PC-9 (cell line): Measurements from ENCODE around the gene ABCD2. TPM values are rescaled to one million over a fixed set of nuclear protein-coding genes. Genes with fewer than 3 reads are reported as not detected.
"Not testable (repeated sequence)": the region's sequence is repeated elsewhere in the genome, so short reads cannot be mapped to it uniquely, and the experiment has no call there.

Source experiments
- BruUV-seq: library from RNA; stranded (reverse); fragments of 400-500 nt; replicated peaks from 2 replicates; lab custom pipeline; 2021; lab: Mats Ljungman, UMichigan
- CTCF ChIA-PET: fragments of 300-600 bp; sonication (Branson Sonifier 250); formaldehyde crosslinking; loops from one replicate; lab custom pipeline; 2022; ENCODE audit warnings: antibody characterized with exemption; lab: Charles Lee
- POLR2A ChIA-PET: fragments of 300-600 bp; sonication (Branson Sonifier 250); formaldehyde crosslinking; loops from one replicate; lab custom pipeline; 2022; ENCODE audit warnings: antibody characterized with exemption; ENCODE audit not compliant: unreplicated experiment; lab: Charles Lee
- DNase-seq, 2 experiments: peaks; one replicate each; pipeline versions ENCODE4 v3.0.0 to v3.0.0-alpha.2; 2015 to 2022; ENCODE audit warnings: mixed read lengths in 1 of 2
- H2AFZ ChIP-seq: fragments of 200-600 bp; sonication (generic); 2 replicates; pipeline ENCODE4 v1.8.1; 2017; ENCODE audit warnings: antibody characterized with exemption
- H3F3A ChIP-seq: fragments of 200-600 bp; sonication (generic); 2 replicates; pipeline ENCODE4 v1.8.1; 2017; ENCODE audit warnings: antibody characterized with exemption, mild to moderate bottlenecking, low read depth; ENCODE audit not compliant: insufficient read depth
- H3K27ac ChIP-seq: fragments of 200-600 bp; sonication (generic); 2 replicates; pipeline ENCODE4 v1.6.1; 2016; ENCODE audit warnings: mixed run types
- H3K27me3 ChIP-seq: fragments of 200-600 bp; sonication (generic); 2 replicates; pipeline ENCODE4 v1.6.1; 2016; ENCODE audit warnings: low read depth, mixed run types; ENCODE audit not compliant: insufficient read depth
- H3K36me3 ChIP-seq: fragments of 200-600 bp; sonication (generic); 2 replicates; pipeline ENCODE4 v1.6.1; 2016; ENCODE audit warnings: low read depth, mixed run types
- H3K4me1 ChIP-seq: fragments of 200-600 bp; sonication (generic); replicated peaks from 2 replicates; pipeline ENCODE4 v1.6.1; 2016; ENCODE audit warnings: mixed run types; ENCODE audit not compliant: insufficient read depth
- H3K4me2 ChIP-seq: fragments of 200-600 bp; sonication (generic); 2 replicates; pipeline ENCODE4 v1.6.1; 2017; ENCODE audit warnings: mixed run types
- H3K4me3 ChIP-seq: fragments of 200-600 bp; sonication (generic); 2 replicates; pipeline ENCODE4 v1.6.1; 2016; ENCODE audit warnings: mixed run types
- H3K79me2 ChIP-seq: fragments of 200-600 bp; sonication (generic); 2 replicates; pipeline ENCODE4 v1.6.1; 2017; ENCODE audit warnings: low read depth, mixed run types
- H3K9me2 ChIP-seq: fragments of 200-600 bp; sonication (generic); 2 replicates; pipeline ENCODE4 v1.8.1; 2017; ENCODE audit warnings: mild to moderate bottlenecking; ENCODE audit not compliant: insufficient read depth
- H3K9me3 ChIP-seq: fragments of 200-600 bp; sonication (generic); 2 replicates; pipeline ENCODE4 v1.8.1; 2016; ENCODE audit warnings: low read depth; ENCODE audit not compliant: insufficient read depth
- H4K20me1 ChIP-seq: fragments of 200-600 bp; sonication (generic); 2 replicates; pipeline ENCODE4 v1.8.1; 2017; ENCODE audit not compliant: insufficient read depth
- EZH2 ChIP-seq: fragments of 200-600 bp; sonication (generic); IDR thresholded peaks from 2 replicates; pipeline ENCODE4 v1.8.0; 2017; ENCODE audit warnings: antibody characterized with exemption, low read depth
- intact Hi-C: fragments of 100-400 bp; cut with micrococcal nuclease; formaldehyde crosslinking; loops from one replicate; pipeline ENCODE4 v1.10.0; 2022; ENCODE audit not compliant: unreplicated experiment
- total RNA-seq: library from RNA; stranded (reverse); gene quantifications from 2 replicates; pipeline ENCODE4 v1.2.3, GENCODE V29; 2021
- TF ChIP-seq, protein P1 (sequence below): fragments of 200-600 bp; sonication (generic); conservative IDR thresholded peaks from 2 replicates; pipeline ENCODE4 v1.6.1; 2017; ENCODE audit warnings: mixed run types, antibody characterized with exemption, mild to moderate bottlenecking, moderate library complexity

ABCD2 gene
- total RNA-seq, 1 experiment from 2014 or later = not detected

DNA sequence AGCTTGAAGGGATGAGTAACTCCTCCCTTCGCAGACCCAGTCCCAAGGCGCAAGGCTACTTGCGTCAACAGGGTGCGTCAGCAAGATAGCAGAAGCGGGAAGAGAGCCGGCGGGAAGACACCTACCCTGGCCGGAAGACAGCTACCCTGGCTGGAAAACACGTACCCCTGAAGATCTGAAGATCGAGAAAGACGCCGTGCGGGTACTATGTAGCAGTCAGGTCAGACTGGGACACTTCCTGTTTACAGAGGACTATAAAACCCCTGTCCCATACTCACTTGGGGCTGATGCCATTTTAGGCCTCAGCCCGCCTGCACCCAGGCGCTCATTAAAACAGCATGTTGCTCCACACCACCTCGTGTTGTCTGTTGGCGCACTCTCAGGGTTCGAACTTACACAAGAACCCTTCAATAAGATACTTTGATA lies 80.9 kb downstream of the ABCD2 start:
- ChIA-PET POLR2A (no interaction called here), CTCF (no interaction called here)
- H3K4me3 ChIP-seq = no peak overlapping the region
- intact Hi-C loops = loop anchor here (10.0 kb wide), 1 partner anchor 156 kb away; no protein-coding TSS in a partner anchor
- no TSS peak for BruUV-seq
- no peak overlapping the region for H3K27ac ChIP-seq
- H4K20me1 ChIP-seq = no peaks in the 10 kb centered on the region
- no peaks in the 10 kb centered on the region for H3K36me3 ChIP-seq
- no peak overlapping the region for H2AFZ ChIP-seq
- no peaks in the 10 kb centered on the region for H3K4me1 ChIP-seq
- no peak for DNase-seq
- no peaks in the 10 kb centered on the region for H3F3A ChIP-seq
- no peaks in the 10 kb centered on the region for H3K9me3 ChIP-seq
- no peaks in the 10 kb centered on the region for H3K27me3 ChIP-seq
- H3K4me2 ChIP-seq = no peak overlapping the region
- H3K79me2 ChIP-seq = no peaks in the 10 kb centered on the region
- no peaks in the 10 kb centered on the region for H3K9me2 ChIP-seq
- TF ChIP-seq, protein P1, sequence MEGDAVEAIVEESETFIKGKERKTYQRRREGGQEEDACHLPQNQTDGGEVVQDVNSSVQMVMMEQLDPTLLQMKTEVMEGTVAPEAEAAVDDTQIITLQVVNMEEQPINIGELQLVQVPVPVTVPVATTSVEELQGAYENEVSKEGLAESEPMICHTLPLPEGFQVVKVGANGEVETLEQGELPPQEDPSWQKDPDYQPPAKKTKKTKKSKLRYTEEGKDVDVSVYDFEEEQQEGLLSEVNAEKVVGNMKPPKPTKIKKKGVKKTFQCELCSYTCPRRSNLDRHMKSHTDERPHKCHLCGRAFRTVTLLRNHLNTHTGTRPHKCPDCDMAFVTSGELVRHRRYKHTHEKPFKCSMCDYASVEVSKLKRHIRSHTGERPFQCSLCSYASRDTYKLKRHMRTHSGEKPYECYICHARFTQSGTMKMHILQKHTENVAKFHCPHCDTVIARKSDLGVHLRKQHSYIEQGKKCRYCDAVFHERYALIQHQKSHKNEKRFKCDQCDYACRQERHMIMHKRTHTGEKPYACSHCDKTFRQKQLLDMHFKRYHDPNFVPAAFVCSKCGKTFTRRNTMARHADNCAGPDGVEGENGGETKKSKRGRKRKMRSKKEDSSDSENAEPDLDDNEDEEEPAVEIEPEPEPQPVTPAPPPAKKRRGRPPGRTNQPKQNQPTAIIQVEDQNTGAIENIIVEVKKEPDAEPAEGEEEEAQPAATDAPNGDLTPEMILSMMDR = no peak

DNA sequence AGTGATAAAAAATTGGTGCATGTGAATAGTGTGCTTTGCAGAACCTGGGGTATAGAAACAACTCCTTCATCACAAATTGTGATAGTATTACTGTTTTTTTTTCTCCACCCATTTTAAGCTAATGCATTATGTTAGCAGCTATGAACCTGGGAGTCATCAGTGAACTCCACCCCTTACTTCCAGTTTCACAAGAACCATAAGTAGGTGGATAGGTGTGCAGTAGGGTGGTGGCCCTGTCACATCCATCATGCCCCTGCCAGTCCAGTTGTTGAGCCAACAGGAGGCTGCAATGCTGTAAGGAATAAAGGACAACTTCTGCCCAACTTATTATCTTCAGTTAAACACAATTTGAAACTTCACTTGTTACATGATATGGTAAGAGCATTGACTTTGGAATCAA lies 85.7 kb downstream of the ABCD2 start:
- H3K4me1 ChIP-seq = no peaks in the 10 kb centered on the region
- no peak for DNase-seq
- CTCF ChIA-PET = no interaction called here
- no peak overlapping the region for H3K27ac ChIP-seq
- H3K4me2 ChIP-seq = no peak overlapping the region
- H3K36me3 ChIP-seq = no peaks in the 10 kb centered on the region
- H3F3A ChIP-seq = no peaks in the 10 kb centered on the region
- BruUV-seq = no TSS peak
- H3K4me3 ChIP-seq = no peak overlapping the region
- intact Hi-C loops = loop anchor here (10.0 kb wide), 1 partner anchor 161 kb away; no protein-coding TSS in a partner anchor
- no peak overlapping the region for H2AFZ ChIP-seq
- POLR2A ChIA-PET = interaction anchor here (0.6 kb wide), 1 partner anchor 91 kb away, joined by 4 read pairs; no protein-coding TSS in a partner anchor
- no peaks in the 10 kb centered on the region for H3K27me3 ChIP-seq
- H3K79me2 ChIP-seq = no peaks in the 10 kb centered on the region
- TF ChIP-seq, protein P1 = no peak
- TF ChIP-seq EZH2 = no peak
- no peaks in the 10 kb centered on the region for H4K20me1 ChIP-seq
- H3K9me2 ChIP-seq = no peaks in the 10 kb centered on the region
- no peaks in the 10 kb centered on the region for H3K9me3 ChIP-seq

DNA sequence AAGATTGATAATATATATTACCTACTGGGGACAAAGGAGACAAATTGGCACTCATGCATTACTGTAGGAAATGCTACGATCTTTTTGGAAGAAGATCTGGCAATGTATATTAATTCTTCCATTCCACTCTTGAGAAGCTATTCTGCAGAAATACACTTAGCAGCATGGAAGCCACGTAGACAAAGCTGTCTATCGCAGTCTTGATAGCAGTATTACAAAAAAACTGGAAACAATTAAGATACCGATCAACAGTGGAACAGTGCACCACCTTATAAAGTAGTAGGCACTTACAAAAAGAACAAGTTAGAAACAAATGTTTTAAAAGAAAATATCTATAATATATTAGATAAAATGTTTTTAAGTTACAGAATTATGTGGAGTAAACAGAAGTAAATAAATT lies 87.2 kb downstream of the ABCD2 start:
- no TSS peak for BruUV-seq

DNA sequence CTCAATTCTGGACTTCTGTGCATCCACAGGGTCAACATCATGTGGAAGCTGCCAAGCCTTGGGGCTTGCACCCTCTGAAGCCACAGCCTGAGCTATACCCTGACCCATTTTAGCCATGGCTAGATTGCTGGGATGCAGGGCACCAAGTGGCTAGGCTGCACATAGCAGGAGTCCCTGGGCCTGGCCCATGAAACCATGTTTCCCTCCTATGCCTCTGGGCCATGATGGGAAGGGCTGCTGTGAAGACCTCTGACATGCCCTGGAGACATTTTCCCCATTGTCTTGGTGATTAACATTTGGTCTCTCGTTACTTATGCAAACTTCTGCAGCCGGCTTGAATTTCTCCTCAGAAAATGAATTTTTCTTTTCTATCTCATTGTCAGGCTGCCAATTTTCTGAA lies 92.6 kb downstream of the ABCD2 start:
- no peak for DNase-seq
- no peaks in the 10 kb centered on the region for H3K9me2 ChIP-seq
- H4K20me1 ChIP-seq = no peaks in the 10 kb centered on the region
- no peaks in the 10 kb centered on the region for H3K27me3 ChIP-seq
- CTCF ChIA-PET = no interaction called here
- H3K4me2 ChIP-seq = no peak overlapping the region
- BruUV-seq = no TSS peak
- H3K4me3 ChIP-seq = no peak overlapping the region
- no peaks in the 10 kb centered on the region for H3F3A ChIP-seq
- H3K27ac ChIP-seq = no peak overlapping the region
- no peak overlapping the region for H2AFZ ChIP-seq
- H3K79me2 ChIP-seq = no peaks in the 10 kb centered on the region
- H3K36me3 ChIP-seq = no peaks in the 10 kb centered on the region
- intact Hi-C loops = no loop called here
- POLR2A ChIA-PET = no interaction called here
- H3K9me3 ChIP-seq = no peaks in the 10 kb centered on the region
- no peaks in the 10 kb centered on the region for H3K4me1 ChIP-seq
- TF ChIP-seq EZH2 = no peak
- TF ChIP-seq, protein P1 = no peak

More for the DNA sequence above, 87.2 kb downstream of the ABCD2 start:
- Histone ChIP-seq H3K4me1 (no peaks in the 10 kb centered on the region), H3K36me3 (no peaks in the 10 kb centered on the region), H3K27me3 (no peaks in the 10 kb centered on the region), H3F3A (no peaks in the 10 kb centered on the region), H3K4me3 (no peak overlapping the region), H3K4me2 (no peak overlapping the region), H3K27ac (no peak overlapping the region), H3K79me2 (no peaks in the 10 kb centered on the region), H2AFZ (no peak overlapping the region), H4K20me1 (no peaks in the 10 kb centered on the region), H3K9me2 (no peaks in the 10 kb centered on the region), H3K9me3 (no peaks in the 10 kb centered on the region)
- ChIA-PET POLR2A (no interaction called here), CTCF (no interaction called here)
- intact Hi-C loops = loop anchor here (10.0 kb wide), 1 partner anchor 162 kb away; no protein-coding TSS in a partner anchor
- DNase-seq = no peak
- no peak for TF ChIP-seq EZH2

DNA sequence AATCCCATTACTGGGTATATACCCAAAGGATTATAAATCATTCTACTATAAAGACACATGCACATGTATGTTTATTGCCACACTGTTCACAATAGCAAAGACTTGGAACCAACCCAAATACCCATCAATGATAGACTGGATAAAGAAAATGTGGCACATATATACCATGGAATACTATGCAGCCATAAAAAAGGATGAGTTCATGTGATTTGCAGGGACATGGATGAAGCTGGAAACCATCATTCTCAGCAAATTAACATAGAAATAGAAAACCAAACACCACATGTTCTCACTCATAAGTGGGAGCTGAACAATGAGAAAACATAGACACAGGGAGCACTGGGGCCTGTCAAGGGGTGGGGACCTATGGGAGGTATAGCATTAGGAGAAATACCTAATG lies 97.4 kb downstream of the ABCD2 start:
- CTCF ChIA-PET, POLR2A ChIA-PET, BruUV-seq: not testable (repeated sequence)

More for the DNA sequence above, 97.4 kb downstream of the ABCD2 start:
- H3K9me2 ChIP-seq, H3K9me3 ChIP-seq, H3K4me2 ChIP-seq, H3K79me2 ChIP-seq, H3K36me3 ChIP-seq, H4K20me1 ChIP-seq, DNase-seq, intact Hi-C loops, H3K27ac ChIP-seq, H3K4me3 ChIP-seq, H3K4me1 ChIP-seq, H2AFZ ChIP-seq, H3F3A ChIP-seq, H3K27me3 ChIP-seq: not testable (repeated sequence)
